GM19372 (cell line): ENCODE data around the gene AJM1.

Experiments
- ATAC-seq: cut with Tn5 transposase; IDR thresholded peaks from one replicate; pipeline ENCODE4 v1.9.1; 2021; ENCODE audit warnings: mild to moderate bottlenecking, low read depth, moderate library complexity; ENCODE audit not compliant: unreplicated experiment

The AJM1 gene

DNA sequence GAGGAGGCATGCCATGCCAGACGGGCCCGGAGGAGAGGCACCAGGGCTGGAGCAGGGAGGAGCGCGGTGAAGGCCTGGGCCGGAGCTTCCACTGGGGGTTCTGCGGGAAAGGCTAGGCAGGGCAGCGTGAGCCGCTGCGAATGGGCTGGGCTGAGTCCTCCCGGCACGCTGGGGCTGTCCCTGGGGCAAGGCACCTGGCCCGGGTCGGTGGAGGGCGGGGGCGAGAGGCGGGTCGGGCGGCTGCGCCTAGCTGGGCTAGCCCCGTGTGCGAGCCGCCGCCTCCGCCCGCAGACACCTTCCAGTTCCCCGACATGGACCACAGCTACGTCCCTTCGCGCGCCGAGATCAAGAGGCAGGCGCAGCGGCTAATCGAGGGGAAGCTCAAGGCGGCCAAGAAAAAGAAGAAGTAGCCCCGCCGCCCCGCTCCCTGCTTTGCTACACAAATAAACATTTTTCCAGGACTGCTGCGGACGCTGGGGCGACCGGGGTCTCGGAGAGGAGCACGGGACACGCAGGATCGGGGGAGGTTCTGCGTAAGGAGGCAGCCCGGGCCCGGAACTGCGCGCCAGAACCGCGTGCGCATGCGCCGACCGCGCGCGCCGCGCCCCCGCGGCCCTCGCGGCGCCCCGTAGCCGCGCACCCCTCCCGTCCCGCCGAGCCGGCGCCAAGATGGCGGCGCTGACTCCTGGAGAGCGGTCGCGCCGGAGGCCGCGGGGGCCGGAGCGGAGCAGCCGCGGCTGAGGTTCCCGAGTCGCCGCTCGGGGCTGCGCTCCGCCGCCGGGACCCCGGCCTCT, 34.8 kb upstream of the AJM1 start, which contains the start of gene RABL6:
Gene RABL6, plus strand, starts transcription at position 668 of the 794 bp plus-strand sequence. CDS start 249 bp downstream, outside the sequence.
- ATAC-seq, result peak; percentile 79

DNA sequence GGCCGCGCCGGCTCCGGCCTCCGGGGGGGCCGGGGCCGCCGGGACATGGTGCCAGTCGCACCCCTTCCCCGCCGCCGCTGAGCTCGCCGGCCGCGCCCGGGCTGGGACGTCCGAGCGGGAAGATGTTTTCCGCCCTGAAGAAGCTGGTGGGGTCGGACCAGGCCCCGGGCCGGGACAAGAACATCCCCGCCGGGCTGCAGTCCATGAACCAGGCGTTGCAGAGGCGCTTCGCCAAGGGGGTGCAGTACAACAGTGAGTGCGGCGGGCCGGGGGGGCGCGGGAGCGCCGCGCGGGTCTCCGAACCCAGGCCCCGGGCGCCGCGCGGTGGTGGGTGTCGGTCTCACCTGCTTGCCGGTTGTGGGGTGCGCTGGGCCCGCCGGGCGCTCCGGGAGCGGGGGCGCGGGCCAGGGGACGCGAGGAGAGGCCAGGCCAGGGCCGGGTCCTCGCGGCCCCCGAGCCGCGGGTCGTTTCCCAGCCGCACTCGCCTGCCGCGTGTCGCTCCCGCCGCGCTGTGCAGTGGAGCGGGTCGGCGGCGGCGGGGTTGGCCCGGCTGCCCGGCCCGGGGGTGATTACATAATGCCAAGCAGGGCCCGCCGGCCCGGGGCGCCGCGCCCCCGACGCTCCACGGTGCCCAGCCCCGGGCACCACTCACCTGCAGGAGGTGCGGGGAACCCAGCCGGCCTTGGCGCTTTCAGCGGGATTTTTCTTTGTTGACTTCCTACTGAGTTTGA, 34.0 kb upstream of the AJM1 start:
- ATAC-seq, result peak; percentile 26

DNA sequence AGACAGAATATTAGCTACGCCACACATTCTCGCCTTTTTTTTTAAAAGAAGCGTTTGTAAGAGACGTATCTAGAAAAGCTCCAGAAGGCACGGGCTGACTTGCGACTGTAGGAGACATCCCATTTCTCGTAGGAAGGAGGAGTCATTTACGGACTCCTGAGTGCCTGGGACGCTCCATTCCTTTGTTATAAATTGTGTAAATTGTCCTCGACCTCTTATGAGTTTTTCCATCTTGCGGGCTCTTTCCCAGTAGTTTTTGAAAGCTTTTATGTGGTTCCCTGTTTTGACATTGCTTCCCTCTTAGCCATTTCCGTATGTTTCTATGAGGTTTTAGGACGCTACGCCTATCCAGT, 33.5 kb upstream of the AJM1 start:
- no peak for ATAC-seq

DNA sequence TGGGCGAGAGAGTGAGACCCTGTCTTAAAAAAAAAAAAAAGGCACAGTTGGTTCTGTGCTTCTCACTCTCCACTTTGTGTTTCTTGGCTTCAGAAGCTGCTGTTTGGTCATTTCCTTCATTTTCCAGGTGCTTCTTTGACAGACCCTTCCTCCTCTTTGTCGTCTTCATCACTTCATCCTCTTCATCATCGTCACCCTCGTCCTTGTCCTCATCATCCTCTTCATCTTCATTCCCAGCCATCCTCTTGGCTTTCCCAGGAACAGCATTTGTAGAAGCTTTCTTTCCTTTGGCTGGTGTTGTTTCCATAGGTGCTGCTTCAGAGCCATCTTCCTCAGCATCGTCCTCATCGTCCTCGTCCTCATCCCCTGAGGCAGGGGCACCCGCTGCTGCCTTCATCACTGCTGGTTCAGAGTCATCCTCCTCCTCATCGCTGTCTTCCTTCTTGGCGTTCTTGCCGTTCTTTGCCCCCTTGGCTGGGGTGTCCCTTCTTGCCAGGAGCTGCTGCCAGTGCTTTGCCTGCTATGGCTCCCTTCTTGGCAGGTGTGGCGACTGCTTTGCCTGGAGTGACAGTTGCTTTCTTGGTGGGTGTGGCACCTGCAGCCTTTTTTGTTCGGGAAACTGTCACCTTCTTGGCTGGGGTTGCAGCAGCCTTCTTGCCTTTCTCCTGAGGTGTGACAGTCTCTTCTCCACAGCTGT, 27.4 kb upstream of the AJM1 start:
- no peak for ATAC-seq

DNA sequence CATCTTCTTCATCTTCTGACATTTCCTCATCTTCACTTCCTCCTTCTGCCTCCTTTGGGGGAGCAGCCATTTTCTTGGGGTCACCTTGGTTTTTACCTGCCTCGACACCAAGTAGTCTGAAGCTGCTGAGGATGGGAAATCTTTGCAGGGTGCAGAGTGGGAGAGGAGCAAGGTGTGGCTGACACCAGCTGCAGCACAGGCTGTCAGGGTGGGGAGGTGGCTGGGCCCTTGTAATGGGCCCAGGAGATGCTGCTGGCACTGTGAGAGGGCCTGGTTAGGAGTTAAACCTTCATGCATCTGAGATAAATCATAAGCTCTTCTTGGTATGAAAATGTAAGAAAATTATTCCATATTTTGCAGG, 26.9 kb upstream of the AJM1 start:
- no peak for ATAC-seq

DNA sequence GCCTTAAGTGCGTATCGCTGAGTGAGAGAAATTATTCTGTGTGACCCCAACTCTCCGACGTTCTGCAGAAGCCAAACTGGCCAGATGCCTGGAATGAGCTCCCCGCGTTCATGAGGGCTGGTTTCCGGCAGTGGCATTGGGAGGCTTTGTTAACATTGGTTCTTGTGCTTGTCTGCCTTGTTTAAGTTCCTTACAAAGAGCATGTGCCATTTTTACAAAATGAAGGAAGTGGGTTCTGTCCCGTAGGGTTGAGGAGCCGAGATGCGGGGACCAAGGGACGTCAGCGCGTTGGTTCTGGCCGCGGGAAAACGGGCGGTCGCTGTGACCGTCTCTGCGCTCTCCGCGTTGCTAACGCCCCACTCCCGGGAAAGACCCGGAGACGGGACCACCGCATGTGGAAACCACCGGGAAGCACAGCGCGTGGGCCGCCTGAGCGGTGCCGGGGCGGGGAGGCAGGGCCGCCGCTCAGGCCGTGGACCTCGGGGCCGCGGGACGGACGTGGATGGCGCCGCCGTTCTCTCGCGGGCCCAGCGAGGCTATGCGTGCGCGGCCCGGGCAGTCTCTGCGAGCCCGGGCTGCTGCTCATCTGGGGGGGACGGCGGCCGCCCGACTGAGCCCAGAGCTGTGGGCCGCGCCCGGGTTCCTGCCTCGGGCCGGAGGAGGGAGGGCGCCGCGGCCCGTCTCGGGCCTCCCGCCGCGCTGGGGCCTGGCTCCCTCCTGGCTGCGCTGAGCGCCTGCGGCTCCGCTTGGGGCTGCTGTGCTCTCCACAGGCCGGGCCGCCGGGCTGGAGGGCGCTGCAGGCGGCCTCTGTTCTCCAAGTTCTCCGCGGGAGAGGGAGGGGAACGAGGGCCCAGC, 21.1 kb upstream of the AJM1 start:
- no peak for ATAC-seq

DNA sequence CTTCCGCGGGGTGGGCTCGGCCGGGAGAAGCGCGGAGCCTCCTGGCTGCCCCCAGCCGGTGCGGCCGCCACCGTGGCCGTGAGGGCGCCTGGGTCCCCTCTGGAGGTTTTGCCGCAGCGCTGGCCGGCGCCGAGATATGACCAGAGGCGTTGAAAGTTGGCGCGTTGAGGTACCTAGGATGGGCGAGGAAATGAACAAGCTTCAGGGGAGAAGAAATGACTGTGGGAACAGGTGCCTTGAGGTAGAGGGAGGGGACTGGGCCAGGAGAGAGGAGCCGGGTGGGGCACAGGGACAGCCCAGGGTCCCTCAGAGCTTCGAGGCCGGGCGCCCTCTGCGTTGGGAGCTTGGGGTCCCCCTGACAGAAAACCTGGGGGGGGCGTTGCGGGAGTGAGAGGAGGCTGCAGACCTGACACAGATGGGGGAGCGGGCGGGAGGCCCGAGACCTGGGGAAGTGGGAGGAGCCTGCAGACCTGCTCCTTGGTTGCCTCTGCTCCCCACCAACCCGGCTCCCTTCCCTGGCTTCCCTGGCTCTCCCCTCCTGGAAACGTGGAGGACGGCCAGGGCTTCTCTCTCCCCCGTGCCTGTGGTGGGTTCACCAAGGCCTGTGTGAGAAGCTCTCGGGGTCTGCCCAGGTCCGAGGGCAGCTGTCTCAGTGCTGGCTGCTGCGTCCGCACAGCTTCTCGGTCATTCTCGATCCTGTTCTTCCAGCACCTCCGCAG, 20.3 kb upstream of the AJM1 start:
- no peak for ATAC-seq

DNA sequence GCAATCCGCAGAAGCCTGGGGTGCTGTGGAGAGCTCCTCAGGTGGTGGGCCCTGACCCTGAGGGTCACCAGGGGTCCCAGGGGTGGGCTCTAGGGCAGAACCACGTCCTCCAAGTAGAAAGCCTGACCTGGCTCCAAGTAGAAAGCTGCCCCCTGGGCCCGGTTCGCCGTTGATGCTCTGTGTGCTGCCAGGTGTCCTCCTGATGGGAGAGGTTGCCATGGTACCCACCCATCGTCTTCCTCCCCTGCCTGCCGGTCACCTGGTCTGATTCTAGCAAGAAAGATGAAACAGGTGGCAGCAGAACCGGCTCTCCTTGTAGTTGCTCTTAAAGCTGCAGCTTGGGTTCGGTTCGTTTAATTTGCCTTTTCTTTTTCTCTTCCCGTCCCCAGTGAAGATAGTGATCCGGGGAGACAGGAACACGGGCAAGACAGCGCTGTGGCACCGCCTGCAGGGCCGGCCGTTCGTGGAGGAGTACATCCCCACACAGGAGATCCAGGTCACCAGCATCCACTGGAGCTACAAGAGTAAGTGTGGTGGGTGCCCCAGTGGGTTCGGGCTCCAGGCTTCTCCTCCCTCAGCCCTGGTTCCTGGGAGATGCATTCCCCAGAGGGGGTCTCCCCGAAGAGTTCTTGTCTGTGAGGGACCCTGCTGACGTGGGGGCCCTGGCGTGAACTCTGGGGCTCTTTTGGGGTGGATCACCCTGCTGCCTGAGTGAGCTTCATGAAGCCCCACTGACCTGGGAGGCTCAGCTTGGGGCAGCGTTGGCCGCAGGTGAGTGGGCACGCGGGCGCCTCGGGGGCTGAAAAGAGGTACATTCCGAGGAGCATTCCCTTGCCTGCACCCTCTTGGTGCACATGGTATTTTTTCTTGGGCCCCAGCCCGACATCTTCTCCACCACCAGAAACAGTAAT, 18.9 kb upstream of the AJM1 start:
- ATAC-seq, result no peak

DNA sequence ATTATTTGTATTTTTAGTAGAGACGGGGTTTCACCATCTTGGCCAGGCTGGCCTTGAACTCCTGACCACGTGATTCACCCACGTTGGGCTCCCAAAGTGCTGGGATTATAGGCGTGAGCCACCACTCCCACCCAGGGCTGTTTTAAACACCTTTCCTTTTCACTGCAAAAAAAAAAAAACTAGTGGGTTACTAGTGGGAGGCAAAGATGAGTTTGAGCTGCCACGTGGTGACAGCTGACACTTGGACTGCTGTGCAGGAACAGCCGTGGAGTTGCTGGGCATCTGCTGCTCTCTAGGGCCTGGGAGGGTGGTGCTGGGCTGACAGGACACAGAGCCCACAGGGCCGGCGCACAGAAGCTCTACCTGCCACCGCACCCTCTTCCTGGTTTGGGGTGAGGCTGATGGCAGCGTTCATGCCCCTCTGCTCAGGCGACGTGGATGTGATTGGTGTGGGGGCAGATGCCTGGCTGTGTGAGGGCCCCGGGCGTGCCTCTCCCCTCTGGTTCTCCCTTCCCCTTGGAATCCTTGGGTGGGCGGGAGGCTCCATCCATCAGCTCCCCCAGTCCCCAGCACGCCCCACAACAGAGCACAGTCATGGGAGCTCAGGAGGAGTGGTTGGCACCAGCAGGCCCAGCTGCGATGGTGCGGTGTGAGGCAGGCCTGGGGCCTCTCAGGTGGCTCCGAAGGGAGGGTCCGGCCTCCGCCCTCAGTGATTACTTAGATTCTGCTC, 17.6 kb upstream of the AJM1 start:
- ATAC-seq, result no peak

DNA sequence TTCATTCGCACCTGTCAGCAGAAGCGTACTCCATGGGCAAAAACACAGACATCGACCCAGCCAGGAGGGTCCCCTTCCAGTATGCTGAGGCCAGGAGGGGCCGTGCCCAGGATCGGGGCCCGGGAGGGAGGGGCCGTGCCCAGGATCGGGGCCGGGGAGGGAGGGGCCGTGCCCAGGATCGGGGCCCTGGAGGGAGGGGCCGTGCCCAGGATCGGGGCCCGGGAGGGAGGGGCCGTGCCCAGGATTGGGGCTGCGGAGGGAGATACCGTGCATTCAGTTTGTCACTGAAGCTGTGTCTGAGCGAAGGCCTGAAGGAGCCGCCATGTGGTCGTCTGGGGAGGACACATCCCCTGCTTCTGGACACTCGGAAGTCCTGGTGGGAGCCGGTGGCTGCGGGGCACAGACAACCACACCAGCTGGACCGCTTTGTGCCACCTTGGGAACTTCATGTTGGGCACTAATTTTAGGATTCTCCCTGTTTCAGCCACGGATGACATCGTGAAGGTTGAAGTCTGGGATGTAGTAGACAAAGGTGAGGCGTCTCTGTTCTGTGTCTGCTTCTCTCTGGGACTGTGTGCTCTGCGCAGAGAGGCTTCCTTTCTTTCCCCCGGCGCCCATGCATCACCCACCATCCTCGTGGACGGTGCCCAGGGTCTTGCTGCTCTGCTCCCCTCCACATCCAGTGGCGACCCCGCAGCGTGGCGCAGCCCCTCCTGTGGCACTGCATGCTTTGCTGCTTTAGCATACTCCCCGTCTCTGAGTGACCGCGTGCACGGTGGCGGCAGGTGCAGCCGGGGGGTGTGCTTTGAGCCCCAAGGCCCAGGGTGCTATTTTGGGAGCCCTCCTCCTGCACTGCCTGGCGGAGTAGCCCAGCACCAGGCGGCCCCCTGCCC, 16.7 kb upstream of the AJM1 start:
- no peak for ATAC-seq

DNA sequence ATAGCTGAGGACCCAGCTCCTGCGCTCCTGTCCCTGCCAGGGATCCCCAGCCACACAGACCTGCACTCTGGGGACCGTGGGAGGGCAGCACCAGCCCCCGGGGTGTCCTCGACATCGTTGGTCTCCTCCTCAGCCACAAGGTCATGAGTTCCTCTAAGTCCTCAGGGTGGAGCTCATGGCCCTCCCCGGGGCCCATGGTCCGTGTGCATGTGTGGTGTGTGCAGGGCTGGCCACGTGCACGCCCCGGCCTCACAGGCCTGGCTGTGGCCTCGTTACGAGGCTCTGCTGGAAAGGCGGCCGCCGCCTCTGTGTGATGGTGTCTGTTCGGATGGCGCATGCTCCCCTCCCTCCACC, 16.1 kb upstream of the AJM1 start:
- no peak for ATAC-seq

DNA sequence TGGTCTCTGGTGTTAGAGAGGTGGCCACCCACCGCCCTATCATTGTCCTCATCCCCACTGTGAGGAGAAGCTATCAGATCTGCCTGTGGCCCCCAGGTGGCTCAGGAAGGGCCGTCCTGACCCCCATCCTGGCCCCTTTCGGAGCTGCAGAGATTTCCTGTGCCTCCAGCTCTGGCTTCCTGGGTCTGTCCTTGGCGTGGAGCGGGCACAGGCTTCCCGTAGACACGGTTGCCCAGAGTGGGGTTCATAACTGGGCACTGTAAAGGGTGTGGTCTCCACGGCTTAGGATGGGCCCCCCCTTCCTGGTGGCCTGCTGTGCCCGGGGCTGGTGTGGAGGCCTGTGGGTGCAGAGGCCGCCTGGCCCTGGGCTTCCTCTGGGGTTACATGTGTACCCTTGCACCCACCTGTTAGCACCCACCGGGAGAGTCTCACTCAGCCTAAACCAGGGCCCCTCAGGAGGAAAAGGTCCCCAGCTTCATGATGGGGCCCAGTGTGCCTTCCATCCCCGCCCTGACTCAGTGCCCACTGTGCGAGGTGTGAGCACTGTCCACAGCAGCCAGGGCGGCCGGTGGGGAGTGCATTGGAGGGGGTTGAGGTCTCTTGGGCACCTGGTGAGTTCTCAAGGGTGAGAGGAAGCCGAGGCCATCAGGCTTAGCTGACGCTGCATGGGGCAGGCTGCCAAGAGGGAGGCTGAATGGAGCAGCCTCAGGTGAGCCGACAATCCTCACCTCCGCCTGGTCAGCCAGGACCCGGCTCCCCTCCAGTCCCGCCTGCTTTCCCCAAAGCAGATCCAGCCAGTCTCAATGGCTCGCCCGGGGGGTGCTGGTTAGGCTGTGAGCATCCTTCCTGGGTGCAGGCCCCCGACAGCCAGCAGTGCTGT, 15.3 kb upstream of the AJM1 start:
- no peak for ATAC-seq

DNA sequence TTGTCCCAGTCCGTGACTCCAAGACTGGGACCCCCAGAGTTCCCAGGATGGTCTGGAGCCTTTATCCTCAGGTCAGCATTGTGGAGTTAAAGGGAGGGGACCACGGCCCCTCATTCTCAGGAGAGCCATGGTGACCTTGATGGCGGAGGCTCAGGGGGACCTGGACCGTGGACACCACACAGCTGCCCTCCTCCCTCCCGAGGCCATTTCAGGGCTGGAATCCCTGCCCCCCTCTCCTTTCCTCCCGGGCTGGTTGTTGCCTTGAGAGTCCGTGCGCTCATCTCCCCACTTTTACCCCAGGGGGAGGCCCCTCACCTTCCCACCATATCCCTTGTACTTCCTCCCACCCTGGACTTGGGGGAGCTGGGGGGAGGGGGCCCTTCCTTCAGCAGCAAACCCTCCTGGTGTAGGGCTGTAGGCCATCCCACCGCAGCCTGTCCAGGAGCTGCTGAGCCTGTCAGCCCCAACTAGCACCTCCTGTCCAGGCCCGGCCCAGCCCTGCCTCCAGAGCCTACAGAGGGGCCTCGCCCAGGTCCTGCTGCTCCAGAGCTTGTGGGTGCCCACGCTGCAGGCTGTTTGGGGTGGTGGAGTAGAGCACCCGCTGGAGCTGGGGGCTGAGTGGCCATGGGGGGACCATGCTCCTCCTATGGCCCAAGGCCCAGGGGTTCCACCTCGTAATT, 14.3 kb upstream of the AJM1 start:
- no peak for ATAC-seq

DNA sequence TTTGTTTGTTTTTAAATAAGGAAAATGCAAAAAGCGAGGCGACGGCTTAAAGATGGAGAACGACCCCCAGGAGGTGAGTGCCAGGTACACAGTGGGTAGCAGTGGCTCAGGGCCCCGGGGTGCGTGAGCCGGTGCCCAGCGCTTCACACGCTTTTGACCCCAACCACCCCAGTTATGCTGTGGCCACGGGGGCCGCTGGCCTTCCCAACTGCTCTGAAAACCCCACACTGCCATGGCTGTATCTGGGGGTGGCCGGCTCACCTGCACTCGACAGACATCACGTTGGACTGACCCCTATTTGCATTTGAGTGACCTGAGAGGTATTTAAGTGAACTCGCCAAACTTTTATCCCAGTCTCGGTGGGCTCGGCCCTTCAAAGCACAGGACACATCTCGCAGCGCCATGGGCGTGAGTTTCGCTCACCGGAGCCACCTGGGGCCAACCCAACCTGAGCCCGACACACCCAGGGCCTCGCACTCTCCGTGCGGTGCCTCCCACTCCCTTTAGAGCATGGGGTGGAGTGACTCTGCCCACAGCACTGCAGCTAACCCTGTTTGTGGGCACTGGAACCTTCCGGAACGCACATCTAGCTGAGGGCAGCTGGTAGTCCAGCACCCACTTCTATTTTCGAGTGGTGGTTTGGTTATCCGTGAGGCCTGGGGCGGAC, 13.7 kb upstream of the AJM1 start:
- no peak for ATAC-seq

DNA sequence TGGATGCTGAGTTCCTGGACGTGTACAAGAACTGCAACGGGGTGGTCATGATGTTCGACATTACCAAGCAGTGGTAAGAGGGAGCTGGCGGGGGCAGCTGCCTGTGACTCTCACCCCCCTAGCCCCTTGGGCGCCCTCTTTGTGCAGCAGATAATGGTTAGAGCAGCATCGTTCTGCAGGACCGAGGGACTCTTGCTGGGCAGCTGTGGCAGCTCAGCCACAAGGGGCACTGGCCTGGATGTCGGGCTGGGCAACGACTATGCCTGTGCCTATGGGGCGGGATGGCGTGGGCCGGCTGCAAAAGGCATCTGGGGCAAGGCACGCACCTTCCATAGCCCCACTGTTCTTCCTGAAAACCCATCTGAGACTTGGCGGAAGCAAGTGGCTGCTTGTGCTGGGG, 12.9 kb upstream of the AJM1 start:
- ATAC-seq, result no peak
